Kidney glomerular epithelial cell (primary cell): ENCODE measurements around the gene CADM1.

ENCODE experiments used
- DNase-seq: peaks from one replicate; lab custom pipeline; 2025; lab: John Stamatoyannopoulos, UW

Gene CADM1

DNA sequence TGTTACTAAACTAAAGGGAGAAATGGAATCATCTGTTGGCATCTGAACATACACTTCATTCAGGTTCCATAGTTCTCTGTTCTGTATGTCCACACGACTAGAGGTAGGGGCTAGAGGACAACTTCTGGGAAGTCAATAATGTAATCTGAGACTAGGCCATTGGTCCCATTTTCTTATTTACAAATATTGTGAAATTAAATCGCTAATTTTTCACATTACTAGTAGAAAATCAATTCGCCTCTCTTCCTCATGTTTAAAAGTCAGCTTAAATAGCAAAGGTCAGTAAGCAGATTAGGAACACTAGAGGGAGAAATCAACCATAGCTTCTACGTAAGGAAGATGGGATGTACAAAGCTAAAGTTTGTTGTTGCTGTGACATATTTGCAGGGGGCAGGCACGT is 59.7 kb downstream of the CADM1 start:
- DNase-seq: no peak

- no peak for DNase-seq
Observed at GRCh38 chr11:115439969-115440540, 64.2 kb downstream of the CADM1 start.

DNA sequence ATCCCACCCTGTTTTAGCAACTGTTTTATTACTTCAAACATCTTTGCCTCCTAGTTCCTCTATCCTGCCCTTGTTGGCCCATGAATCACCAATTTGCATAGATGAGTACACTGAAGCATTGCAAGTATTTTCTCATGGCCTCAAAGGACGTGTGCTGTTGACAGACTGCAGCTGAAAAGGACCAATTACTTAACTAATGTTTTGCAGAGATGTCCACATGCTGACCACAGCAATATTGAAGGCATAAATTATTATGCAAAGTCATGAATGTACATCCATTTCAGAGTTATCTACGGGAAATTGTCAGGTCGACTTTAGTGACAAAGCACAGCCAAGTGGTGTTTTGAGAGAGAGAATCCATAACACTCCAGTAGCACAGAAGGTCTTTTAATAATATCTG is 64.8 kb downstream of the CADM1 start:
- DNase-seq: no peak

DNA sequence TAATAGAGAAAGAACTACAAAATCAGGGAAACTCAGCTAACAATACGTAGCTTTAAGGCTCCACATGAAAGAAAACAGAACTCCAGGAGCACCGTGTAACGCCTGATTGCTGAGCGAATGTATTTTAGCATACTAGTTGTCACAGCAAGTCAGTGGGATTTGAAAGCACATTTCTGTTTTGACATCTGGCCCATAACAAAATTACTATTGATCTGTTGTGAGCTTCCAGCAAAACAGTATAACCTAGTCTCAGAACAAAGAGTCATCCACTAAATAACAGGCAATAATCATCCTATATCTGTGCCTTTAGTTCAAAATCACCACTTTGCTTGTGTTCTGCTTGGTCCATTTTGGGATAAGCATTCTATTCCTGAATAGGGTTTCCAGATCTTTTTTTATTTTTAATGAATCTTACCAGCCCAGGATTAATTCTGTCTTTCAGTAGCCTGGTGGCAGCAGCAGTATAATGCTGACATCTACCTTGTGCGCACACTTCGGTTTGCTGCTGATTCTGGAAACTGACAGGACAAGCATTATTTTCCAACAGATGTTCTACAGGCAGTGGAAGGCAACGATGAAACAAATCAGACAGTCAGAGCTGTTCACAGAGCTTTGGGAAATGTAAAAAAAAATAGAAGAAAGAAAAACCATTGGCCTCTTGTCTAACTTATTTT is 66.2 kb downstream of the CADM1 start:
- no peak for DNase-seq

- DNase-seq: no peak
Observed at GRCh38 chr11:115430345-115430744, 73.9 kb downstream of the CADM1 start.

DNA sequence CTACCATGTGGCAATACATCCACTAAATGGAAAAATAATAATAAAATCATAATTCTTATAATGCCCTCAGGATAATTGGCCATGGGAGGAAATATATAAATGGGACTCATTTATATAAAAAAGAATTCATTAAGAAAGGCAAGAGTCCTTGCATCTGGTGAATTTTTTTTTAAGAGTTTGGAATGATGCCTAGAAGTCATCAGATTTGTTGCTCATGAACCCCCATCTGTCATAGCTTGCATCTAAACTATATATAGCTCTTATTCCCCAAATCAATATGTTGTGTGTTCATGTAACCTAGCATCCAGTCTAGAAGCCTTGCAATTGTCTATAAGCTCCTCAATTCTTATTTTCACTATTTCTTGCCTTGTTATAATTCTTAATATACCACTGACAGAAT is 75.9 kb downstream of the CADM1 start:
- no peak for DNase-seq

GRCh38 chr11:115425816-115426215 is 78.4 kb downstream of the CADM1 start:
- DNase-seq: no peak

- DNase-seq: no peak
Observed at GRCh38 chr11:115425250-115425649, 79.0 kb downstream of the CADM1 start.

DNA sequence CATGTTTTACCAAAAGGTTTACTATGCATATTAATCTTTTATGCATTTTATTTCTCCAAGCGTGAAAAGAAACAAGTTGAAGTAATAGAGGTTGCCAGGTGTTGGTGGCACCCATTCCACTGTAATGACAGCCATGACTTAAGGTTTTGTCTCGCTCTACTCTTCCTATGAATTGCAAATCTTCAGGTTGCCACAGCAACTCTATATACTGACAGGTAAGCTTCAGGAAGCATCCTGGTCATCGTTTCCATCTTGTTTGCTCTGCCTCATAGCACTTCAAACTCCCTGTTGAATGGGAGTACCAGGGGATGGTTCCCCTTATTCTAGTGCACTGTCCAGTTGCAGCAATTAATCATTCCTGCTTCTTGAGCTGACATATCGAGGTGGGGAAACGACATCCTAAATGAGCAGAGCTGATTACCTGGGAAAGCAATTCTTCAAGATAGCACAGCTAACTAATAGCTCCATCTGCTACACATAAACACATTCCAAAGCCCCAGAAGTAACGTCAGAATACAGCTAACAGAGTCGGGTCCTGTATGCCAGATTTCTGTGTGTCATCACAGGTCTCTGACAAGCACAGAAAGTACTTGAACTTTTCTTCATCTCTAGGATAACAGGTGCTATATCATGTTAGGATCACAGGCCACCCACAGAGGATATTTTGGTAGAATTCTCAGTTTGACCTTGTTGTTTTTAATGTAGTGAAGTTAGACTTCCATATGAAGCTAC is 80.3 kb downstream of the CADM1 start:
- DNase-seq: no peak

GRCh38 chr11:115421992-115422689 is 82.1 kb downstream of the CADM1 start:
- DNase-seq: no peak

GRCh38 chr11:115421352-115421991 is 82.7 kb downstream of the CADM1 start:
- DNase-seq: no peak

- no peak for DNase-seq
Observed at GRCh38 chr11:115420505-115420904, 83.7 kb downstream of the CADM1 start.

DNA sequence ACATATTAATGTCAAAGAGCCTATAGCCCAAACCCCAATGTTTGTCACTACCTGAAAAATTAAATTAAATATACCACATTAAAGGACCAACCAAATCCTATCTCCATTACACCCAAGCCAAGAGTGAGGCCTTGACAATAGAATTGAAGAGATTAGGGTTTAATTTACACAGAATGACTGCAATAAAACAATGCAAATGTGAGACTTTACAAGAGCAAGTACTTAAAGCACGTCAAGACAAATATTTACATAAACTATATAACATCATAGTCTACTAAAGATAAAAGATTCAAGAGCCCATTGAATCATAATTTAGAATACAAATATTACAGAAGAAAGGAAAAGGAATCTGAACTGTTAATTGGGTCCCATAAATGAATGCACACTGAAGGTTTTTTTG is 85.6 kb downstream of the CADM1 start:
- no peak for DNase-seq

GRCh38 chr11:115418081-115418480 is 86.1 kb downstream of the CADM1 start:
- no peak for DNase-seq

DNA sequence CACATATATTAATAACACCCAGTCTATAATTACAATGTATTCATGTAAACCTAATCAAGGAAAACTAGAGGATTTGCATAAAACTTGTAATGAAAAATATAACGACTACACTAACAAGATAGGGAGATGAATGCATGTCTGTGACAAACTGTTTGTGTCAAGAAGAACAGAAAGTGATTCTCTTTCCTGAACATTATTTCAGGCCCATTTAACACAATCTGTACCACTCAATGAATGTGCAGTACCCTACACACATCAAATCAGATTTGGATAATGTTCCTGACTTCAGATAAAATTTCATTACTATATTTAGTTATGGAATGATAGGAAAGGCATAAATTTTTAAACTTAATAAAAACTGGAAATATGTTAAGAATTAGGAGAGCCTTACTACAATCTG is 93.1 kb downstream of the CADM1 start:
- no peak for DNase-seq

GRCh38 chr11:115409691-115410220 is 94.5 kb downstream of the CADM1 start:
- DNase-seq: no peak

GRCh38 chr11:115409116-115409670 is 95.0 kb downstream of the CADM1 start:
- no peak for DNase-seq

GRCh38 chr11:115408036-115408921 is 95.9 kb downstream of the CADM1 start:
- DNase-seq: no peak

DNA sequence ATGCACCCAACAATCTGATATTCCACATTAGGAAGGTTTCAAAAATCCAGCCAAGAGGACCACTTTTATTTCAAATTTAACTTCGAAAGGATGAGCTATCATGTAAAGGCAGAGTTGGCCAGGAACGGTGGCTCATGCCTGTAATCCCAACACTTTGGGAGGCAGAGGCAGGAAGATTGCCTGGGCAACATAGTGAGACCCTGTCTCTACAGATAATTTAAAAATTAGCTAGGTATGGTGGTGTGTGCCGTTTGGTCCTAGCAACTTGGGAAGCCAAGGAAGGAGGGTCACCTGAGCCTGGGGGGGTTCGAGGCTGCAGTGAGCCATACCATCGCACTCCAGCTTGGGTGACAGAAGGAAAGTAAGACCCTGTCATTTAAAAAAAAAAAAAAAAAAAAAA is 96.7 kb downstream of the CADM1 start:
- DNase-seq: no peak

GRCh38 chr11:115406404-115406803 is 97.8 kb downstream of the CADM1 start:
- DNase-seq: no peak
